Endothelial cell of coronary artery (primary cell): ENCODE results near the gene PRKRIP1. TPM values are rescaled to one million over a fixed set of nuclear protein-coding genes. Genes with fewer than 3 reads are reported as not detected.

Experiments
- total RNA-seq: library from RNA; depleted of rRNA; stranded (reverse); fragments of >200 nt; gene quantifications from 2 replicates; pipeline ENCODE4 v1.2.3, GENCODE V29; 2014

PRKRIP1 gene
- total RNA-seq, result 10.8 and 14.2 TPM in 2 replicates

GRCh38 chr7:102395873-102396709 is at the start of gene PRKRIP1:
TSS of gene PRKRIP1 (plus strand) at chr7:102396363. CDS start at chr7:102396412, 49 bp downstream.

GRCh38 chr7:102356344-102356743 is 39.8 kb upstream of the PRKRIP1 start, which contains the start of gene SPDYE6:
TSS of gene SPDYE6 (minus strand) at chr7:102356444. CDS start at chr7:102356023, 421 bp downstream.

GRCh38 chr7:102433219-102434038 is 37.3 kb downstream of the PRKRIP1 start, which contains the start of gene ORAI2:
TSS of gene ORAI2 (plus strand) at chr7:102433575. CDS start at chr7:102438957, 5,382 bp downstream.

GRCh38 chr7:102464577-102465280 is 68.6 kb downstream of the PRKRIP1 start, which contains the start of the genes ALKBH4 and LRWD1:
TSS of gene ALKBH4 (minus strand) at chr7:102464863. CDS start at chr7:102464836, 27 bp downstream.
TSS of gene LRWD1 (plus strand) at chr7:102464984. CDS start at chr7:102465081, 97 bp downstream.

Other genes with a start within 250 kb of the PRKRIP1 start
- gene SH2B2, start 109.5 kb upstream of the PRKRIP1 start, total RNA-seq, result 0.90 and 1.7 TPM in 2 replicates
- gene SPDYE6, start 39.9 kb upstream of the PRKRIP1 start, total RNA-seq, result not detected in 2 replicates
- gene ORAI2, start 37.2 kb downstream of the PRKRIP1 start, total RNA-seq, result 64.3 and 74.0 TPM in 2 replicates
- 8.6 and 12.1 TPM in 2 replicates for gene ALKBH4, start 68.5 kb downstream of the PRKRIP1 start, total RNA-seq
- gene LRWD1, start 68.6 kb downstream of the PRKRIP1 start, total RNA-seq, result 23.4 and 26.4 TPM in 2 replicates
- gene POLR2J, start 82.6 kb downstream of the PRKRIP1 start, total RNA-seq, result 29.0 and 31.5 TPM in 2 replicates
- gene RASA4B, start 121.4 kb downstream of the PRKRIP1 start, total RNA-seq, result 1.5 and 2.1 TPM in 2 replicates
- gene UPK3BL2, start 147.3 kb downstream of the PRKRIP1 start, total RNA-seq, result 3.2 and 3.6 TPM in 2 replicates
- not detected in 2 replicates for gene SPDYE2, start 154.9 kb downstream of the PRKRIP1 start, total RNA-seq
- gene POLR2J3, start 176.2 kb downstream of the PRKRIP1 start, total RNA-seq, result 26.5 and 28.0 TPM in 2 replicates
- 3.7 and 7.8 TPM in 2 replicates for gene RASA4, start 220.4 kb downstream of the PRKRIP1 start, total RNA-seq
- 2.4 and 14.8 TPM in 2 replicates for gene UPK3BL1, start 246.4 kb downstream of the PRKRIP1 start, total RNA-seq